SK-N-SH treated with all-trans-retinoic acid at 6 μM for 48 hours (cell line): Measurements from ENCODE around the gene DRAM1.

ENCODE experiments used
- ATAC-seq: fragments of 200-7000 bp; cut with Tn5 transposase; 3 replicates; pipeline ENCODE4 v1.9.1; 2020; ENCODE audit warnings: mild to moderate bottlenecking, moderate library complexity
- ARNTL ChIP-seq: fragments of 450-650 bp; formaldehyde crosslinking; IDR thresholded peaks from 2 replicates; pipeline ENCODE4 v1.5.0; 2020; ENCODE audit warnings: low read depth, mild to moderate bottlenecking, moderate library complexity, borderline replicate concordance
- BACH2 ChIP-seq: fragments of 250-450 bp; sonication (Bioruptor Pico); IDR thresholded peaks from 2 replicates; pipeline ENCODE4 v1.9.0; 2021; ENCODE audit warnings: mild to moderate bottlenecking, borderline replicate concordance
- CSDC2 ChIP-seq: fragments of 250-450 bp; sonication (Bioruptor Pico); IDR thresholded peaks from 2 replicates; pipeline ENCODE4 v1.5.0; 2020; ENCODE audit warnings: mild to moderate bottlenecking, moderate library complexity
- ESRRG ChIP-seq: fragments of 250-450 bp; sonication (Bioruptor Pico); IDR thresholded peaks from 2 replicates; pipeline ENCODE4 v1.6.1; 2021; ENCODE audit warnings: mild to moderate bottlenecking
- OSR1 ChIP-seq: fragments of 250-450 bp; sonication (Bioruptor Pico); IDR thresholded peaks from 2 replicates; pipeline ENCODE4 v1.8.0; 2022; ENCODE audit warnings: moderate library complexity, mild to moderate bottlenecking, inconsistent platforms
- PPARA ChIP-seq: fragments of 250-450 bp; sonication (Bioruptor Pico); IDR thresholded peaks from 2 replicates; pipeline ENCODE4 v1.5.0; 2020; ENCODE audit warnings: mild to moderate bottlenecking, borderline replicate concordance
- RARB ChIP-seq: fragments of 250-450 bp; sonication (Bioruptor Pico); IDR thresholded peaks from 2 replicates; pipeline ENCODE4 v1.8.0; 2021; ENCODE audit warnings: mild to moderate bottlenecking, moderate library complexity
- SNAI2 ChIP-seq: fragments of 250-450 bp; sonication (Bioruptor Pico); IDR thresholded peaks from 2 replicates; pipeline ENCODE4 v1.5.0; 2020; ENCODE audit warnings: mild to moderate bottlenecking, moderate library complexity
- TCF4 ChIP-seq: fragments of 250-450 bp; sonication (Bioruptor Pico); IDR thresholded peaks from 2 replicates; pipeline ENCODE4 v1.8.0; 2021; ENCODE audit warnings: mild to moderate bottlenecking, moderate library complexity, borderline replicate concordance
- TOX ChIP-seq: fragments of 250-450 bp; sonication (Bioruptor Pico); IDR thresholded peaks from 2 replicates; pipeline ENCODE4 v1.8.0; 2021; ENCODE audit warnings: mild to moderate bottlenecking, moderate library complexity, borderline replicate concordance
- ZC3H10 ChIP-seq: fragments of 250-450 bp; sonication (Bioruptor Pico); IDR thresholded peaks from 2 replicates; pipeline ENCODE4 v1.5.1; 2021; ENCODE audit warnings: mild to moderate bottlenecking, moderate library complexity
- ZFP3 ChIP-seq: fragments of 250-450 bp; sonication (Bioruptor Pico); IDR thresholded peaks from 2 replicates; pipeline ENCODE4 v1.5.0; 2020; ENCODE audit warnings: mild to moderate bottlenecking, moderate library complexity
- ZFP30 ChIP-seq: fragments of 450-650 bp; formaldehyde crosslinking; IDR thresholded peaks from 2 replicates; pipeline ENCODE4 v1.5.0; 2022; ENCODE audit warnings: mild to moderate bottlenecking, moderate library complexity
- ZNF565 ChIP-seq: fragments of 450-650 bp; formaldehyde crosslinking; conservative IDR thresholded peaks from 2 replicates; pipeline ENCODE4 v1.5.0; 2020; ENCODE audit warnings: low read depth, mild to moderate bottlenecking, moderate library complexity
- ZNF70 ChIP-seq: fragments of 450-650 bp; formaldehyde crosslinking; IDR thresholded peaks from 2 replicates; pipeline ENCODE4 v1.5.0; 2020; ENCODE audit warnings: mild to moderate bottlenecking, moderate library complexity
- ZNF8 ChIP-seq: fragments of 450-650 bp; formaldehyde crosslinking; IDR thresholded peaks from 2 replicates; pipeline ENCODE4 v1.5.0; 2020; ENCODE audit warnings: mild to moderate bottlenecking, moderate library complexity
- TF ChIP-seq, protein P1 (sequence below): fragments of 250-450 bp; sonication (Bioruptor Pico); IDR thresholded peaks from 2 replicates; pipeline ENCODE4 v1.8.0; 2021; ENCODE audit warnings: low read depth, mild to moderate bottlenecking, moderate library complexity, borderline replicate concordance
- TF ChIP-seq, protein P2 (sequence below): fragments of 250-450 bp; sonication (Bioruptor Pico); IDR thresholded peaks from 2 replicates; pipeline ENCODE4 v1.5.0; 2020; ENCODE audit warnings: mild to moderate bottlenecking, moderate library complexity
- TF ChIP-seq, protein P3 (sequence below): fragments of 250-450 bp; sonication (Bioruptor Pico); IDR thresholded peaks from 2 replicates; pipeline ENCODE4 v1.5.1; 2021; ENCODE audit warnings: mild to moderate bottlenecking, moderate library complexity
- TF ChIP-seq, protein P4 (sequence below): fragments of 250-450 bp; sonication (Bioruptor Pico); IDR thresholded peaks from 2 replicates; pipeline ENCODE4 v1.5.1; 2020; ENCODE audit warnings: low read depth, mild to moderate bottlenecking, moderate library complexity
- TF ChIP-seq, protein P5 (sequence below): fragments of 250-450 bp; sonication (Bioruptor Pico); IDR thresholded peaks from 2 replicates; pipeline ENCODE4 v1.8.0; 2020; ENCODE audit warnings: mild to moderate bottlenecking, moderate library complexity, borderline replicate concordance

DRAM1 gene

DNA sequence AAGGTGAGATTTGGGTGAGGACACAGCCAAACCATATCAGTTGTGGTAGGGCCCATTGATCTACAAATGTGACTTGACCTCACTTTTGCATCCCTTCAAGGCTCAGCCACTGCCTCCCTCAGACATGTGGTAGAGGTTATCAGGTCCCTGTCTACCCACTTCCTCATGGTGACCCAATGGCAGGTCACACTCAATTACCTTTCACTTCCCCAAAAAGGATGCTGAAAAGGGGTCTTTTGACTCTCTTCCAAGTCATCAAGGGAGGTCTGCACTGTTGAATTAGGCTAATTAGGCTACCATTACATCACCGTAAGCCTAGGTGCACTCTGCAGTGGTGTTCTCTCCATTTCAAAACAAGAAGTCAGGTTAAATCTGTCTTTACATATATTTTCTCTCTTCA, 22.6 kb upstream of the DRAM1 start:
- TF ChIP-seq ARNTL (CRISPR knock-in tag): no peak
- no peak for TF ChIP-seq ZNF565 (CRISPR knock-in tag)
- no peak for TF ChIP-seq TCF4 (CRISPR knock-in tag)
- no peak for ATAC-seq

DNA sequence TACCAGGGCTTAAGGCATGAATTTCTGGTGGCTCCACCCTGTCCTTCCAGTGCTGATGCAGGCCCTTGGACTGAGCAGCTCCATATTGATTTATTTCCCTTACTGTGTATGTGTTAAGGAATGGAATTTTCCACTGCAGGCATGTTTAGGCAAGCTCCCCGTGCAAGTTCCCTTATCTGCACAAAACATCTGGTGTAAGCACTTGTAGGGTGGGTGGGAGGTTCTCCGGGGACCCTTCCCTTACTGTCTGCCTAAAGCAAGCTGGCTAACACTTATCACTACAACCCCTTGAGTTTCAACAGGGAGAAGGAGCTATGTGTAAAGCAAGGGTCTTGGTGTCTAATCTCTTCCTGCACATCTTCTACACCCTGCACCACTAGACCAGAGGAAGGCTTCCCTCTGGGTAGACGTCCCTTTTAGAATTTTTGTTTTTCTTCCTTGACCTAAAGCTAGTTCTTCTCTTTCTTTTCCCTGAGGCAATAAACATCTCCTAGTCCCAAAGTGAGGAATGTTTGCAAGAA, 22.0 kb upstream of the DRAM1 start:
- TF ChIP-seq ESRRG (CRISPR knock-in tag) (no peak), ZC3H10 (CRISPR knock-in tag) (no peak), CSDC2 (CRISPR knock-in tag) (no peak), ZNF8 (CRISPR knock-in tag) (no peak), PPARA (no peak), ZFP30 (CRISPR knock-in tag) (no peak), TCF4 (CRISPR knock-in tag) (no peak), ZNF565 (CRISPR knock-in tag) (no peak), TOX (CRISPR knock-in tag) (no peak), ZNF70 (no peak)
- TF ChIP-seq, protein P1, sequence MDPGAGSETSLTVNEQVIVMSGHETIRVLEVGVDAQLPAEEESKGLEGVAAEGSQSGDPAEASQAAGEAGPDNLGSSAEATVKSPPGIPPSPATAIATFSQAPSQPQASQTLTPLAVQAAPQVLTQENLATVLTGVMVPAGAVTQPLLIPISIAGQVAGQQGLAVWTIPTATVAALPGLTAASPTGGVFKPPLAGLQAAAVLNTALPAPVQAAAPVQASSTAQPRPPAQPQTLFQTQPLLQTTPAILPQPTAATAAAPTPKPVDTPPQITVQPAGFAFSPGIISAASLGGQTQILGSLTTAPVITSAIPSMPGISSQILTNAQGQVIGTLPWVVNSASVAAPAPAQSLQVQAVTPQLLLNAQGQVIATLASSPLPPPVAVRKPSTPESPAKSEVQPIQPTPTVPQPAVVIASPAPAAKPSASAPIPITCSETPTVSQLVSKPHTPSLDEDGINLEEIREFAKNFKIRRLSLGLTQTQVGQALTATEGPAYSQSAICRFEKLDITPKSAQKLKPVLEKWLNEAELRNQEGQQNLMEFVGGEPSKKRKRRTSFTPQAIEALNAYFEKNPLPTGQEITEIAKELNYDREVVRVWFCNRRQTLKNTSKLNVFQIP (CRISPR knock-in tag): no peak
- TF ChIP-seq, protein P2, sequence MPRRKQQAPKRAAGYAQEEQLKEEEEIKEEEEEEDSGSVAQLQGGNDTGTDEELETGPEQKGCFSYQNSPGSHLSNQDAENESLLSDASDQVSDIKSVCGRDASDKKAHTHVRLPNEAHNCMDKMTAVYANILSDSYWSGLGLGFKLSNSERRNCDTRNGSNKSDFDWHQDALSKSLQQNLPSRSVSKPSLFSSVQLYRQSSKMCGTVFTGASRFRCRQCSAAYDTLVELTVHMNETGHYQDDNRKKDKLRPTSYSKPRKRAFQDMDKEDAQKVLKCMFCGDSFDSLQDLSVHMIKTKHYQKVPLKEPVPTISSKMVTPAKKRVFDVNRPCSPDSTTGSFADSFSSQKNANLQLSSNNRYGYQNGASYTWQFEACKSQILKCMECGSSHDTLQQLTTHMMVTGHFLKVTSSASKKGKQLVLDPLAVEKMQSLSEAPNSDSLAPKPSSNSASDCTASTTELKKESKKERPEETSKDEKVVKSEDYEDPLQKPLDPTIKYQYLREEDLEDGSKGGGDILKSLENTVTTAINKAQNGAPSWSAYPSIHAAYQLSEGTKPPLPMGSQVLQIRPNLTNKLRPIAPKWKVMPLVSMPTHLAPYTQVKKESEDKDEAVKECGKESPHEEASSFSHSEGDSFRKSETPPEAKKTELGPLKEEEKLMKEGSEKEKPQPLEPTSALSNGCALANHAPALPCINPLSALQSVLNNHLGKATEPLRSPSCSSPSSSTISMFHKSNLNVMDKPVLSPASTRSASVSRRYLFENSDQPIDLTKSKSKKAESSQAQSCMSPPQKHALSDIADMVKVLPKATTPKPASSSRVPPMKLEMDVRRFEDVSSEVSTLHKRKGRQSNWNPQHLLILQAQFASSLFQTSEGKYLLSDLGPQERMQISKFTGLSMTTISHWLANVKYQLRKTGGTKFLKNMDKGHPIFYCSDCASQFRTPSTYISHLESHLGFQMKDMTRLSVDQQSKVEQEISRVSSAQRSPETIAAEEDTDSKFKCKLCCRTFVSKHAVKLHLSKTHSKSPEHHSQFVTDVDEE (CRISPR knock-in tag): no peak
- TF ChIP-seq, protein P3, sequence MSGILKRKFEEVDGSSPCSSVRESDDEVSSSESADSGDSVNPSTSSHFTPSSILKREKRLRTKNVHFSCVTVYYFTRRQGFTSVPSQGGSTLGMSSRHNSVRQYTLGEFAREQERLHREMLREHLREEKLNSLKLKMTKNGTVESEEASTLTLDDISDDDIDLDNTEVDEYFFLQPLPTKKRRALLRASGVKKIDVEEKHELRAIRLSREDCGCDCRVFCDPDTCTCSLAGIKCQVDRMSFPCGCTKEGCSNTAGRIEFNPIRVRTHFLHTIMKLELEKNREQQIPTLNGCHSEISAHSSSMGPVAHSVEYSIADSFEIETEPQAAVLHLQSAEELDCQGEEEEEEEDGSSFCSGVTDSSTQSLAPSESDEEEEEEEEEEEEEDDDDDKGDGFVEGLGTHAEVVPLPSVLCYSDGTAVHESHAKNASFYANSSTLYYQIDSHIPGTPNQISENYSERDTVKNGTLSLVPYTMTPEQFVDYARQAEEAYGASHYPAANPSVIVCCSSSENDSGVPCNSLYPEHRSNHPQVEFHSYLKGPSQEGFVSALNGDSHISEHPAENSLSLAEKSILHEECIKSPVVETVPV (CRISPR knock-in tag): no peak
- TF ChIP-seq, protein P4, sequence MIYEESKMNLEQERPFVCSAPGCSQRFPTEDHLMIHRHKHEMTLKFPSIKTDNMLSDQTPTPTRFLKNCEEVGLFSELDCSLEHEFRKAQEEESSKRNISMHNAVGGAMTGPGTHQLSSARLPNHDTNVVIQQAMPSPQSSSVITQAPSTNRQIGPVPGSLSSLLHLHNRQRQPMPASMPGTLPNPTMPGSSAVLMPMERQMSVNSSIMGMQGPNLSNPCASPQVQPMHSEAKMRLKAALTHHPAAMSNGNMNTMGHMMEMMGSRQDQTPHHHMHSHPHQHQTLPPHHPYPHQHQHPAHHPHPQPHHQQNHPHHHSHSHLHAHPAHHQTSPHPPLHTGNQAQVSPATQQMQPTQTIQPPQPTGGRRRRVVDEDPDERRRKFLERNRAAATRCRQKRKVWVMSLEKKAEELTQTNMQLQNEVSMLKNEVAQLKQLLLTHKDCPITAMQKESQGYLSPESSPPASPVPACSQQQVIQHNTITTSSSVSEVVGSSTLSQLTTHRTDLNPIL (CRISPR knock-in tag): no peak
- TF ChIP-seq, protein P5, sequence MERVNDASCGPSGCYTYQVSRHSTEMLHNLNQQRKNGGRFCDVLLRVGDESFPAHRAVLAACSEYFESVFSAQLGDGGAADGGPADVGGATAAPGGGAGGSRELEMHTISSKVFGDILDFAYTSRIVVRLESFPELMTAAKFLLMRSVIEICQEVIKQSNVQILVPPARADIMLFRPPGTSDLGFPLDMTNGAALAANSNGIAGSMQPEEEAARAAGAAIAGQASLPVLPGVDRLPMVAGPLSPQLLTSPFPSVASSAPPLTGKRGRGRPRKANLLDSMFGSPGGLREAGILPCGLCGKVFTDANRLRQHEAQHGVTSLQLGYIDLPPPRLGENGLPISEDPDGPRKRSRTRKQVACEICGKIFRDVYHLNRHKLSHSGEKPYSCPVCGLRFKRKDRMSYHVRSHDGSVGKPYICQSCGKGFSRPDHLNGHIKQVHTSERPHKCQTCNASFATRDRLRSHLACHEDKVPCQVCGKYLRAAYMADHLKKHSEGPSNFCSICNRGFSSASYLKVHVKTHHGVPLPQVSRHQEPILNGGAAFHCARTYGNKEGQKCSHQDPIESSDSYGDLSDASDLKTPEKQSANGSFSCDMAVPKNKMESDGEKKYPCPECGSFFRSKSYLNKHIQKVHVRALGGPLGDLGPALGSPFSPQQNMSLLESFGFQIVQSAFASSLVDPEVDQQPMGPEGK: no peak

DNA sequence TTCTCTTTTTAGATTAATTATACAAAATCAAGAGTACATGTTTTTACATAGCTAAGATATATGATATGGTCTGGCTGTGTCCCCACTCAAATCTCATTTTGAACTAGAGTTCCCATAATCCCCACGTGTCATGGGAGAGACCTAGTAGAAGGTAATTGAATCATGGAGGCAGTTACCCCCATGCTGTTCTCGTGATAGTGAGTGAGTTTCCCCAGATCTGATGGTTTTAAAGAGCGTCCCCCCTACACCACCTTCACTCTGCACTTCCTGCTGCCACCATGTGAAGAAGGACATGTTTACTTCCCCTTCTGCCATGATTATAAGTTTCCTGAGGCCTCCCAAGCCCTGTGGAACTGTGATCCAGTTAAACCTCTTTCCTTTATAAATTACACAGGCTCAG, 21.4 kb upstream of the DRAM1 start:
- no peak for ATAC-seq
- TF ChIP-seq ZC3H10 (CRISPR knock-in tag) (no peak), ARNTL (CRISPR knock-in tag) (no peak), OSR1 (CRISPR knock-in tag) (no peak), TCF4 (CRISPR knock-in tag) (no peak), ESRRG (CRISPR knock-in tag) (no peak), SNAI2 (CRISPR knock-in tag) (no peak), PPARA (no peak), BACH2 (CRISPR knock-in tag) (no peak), RARB (CRISPR knock-in tag) (no peak), ZNF70 (no peak), ZFP3 (CRISPR knock-in tag) (no peak)
- TF ChIP-seq, protein P1 (CRISPR knock-in tag): no peak
- TF ChIP-seq, protein P4 (CRISPR knock-in tag): no peak
- TF ChIP-seq, protein P2 (CRISPR knock-in tag): no peak

More for the DNA sequence above, 22.0 kb upstream of the DRAM1 start:
- no peak; the same call in 2 of the 3 replicates for ATAC-seq
